ENCODE results near the gene CHRND. TPM values are rescaled to one million over a fixed set of nuclear protein-coding genes. Genes with fewer than 3 reads are reported as not detected.

Gene CHRND
- total and polyA plus RNA-seq, 2 donors = 0.43 to 0.57 TPM

DNA sequence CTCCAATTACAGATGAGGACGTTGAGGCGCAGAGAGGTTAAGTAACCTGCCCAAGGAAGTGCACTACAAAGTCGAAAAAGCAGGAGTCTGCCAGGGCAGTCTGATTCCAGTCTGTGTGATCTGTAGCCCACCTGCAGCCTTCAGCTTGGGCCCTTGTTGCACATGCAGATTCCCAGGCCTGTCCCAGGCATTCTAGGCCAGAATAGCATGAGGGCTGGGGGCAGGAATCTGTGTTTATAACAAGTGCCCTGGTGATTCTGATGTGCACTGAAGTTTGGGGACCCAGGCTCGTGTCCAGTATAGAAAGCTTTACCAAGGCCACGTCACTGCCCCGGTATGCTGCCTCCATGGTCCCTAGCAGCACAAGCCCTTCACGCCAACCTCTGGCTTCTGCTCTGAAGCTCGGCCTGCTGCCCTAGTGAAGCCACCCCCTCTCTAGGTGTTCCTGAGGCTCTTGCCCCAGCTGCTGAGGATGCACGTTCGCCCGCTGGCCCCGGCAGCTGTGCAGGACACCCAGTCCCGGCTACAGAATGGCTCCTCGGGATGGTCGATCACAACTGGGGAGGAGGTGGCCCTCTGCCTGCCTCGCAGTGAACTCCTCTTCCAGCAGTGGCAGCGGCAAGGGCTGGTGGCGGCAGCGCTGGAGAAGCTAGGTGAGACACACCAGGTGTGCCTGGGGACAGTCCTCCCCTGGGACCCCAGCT lies 18.1 kb downstream of the CHRND start:
- H3K4me1 ChIP-seq (ENCODE audit: control insufficient read depth in 2 of 2, insufficient read depth in 2 of 2, low read length in 2 of 2) = peaks cover 0 to 2% of the 10 kb centered on the region in 2 donors
- H3K4me3 ChIP-seq (ENCODE audit: low read length in 2 of 2) = no peak overlapping the region
- no peak for DNase-seq (ENCODE audit: low read depth in 6 of 9, low spot score in 9 of 9)
- WGBS = 98% methylated on average over 19 of the region's 19 CpGs
- peaks cover 0 to 1% of the 10 kb centered on the region in 2 donors for H3K9me3 ChIP-seq (ENCODE audit: control insufficient read depth in 2 of 2, insufficient read depth in 1 of 2, low read length in 1 of 2)
- peaks cover 13 to 18% of the 10 kb centered on the region in 2 donors for H3K36me3 ChIP-seq (ENCODE audit: control insufficient read depth in 2 of 2, insufficient read depth in 2 of 2, low read length in 1 of 2)
- H3K27me3 ChIP-seq (ENCODE audit: control insufficient read depth in 2 of 2, insufficient read depth in 1 of 2, low read length in 1 of 2) = peaks cover 0 to 17% of the 10 kb centered on the region in 2 donors
- H3K27ac ChIP-seq (ENCODE audit: low read depth in 1 of 2, low read length in 1 of 2) = no peak overlapping the region

DNA sequence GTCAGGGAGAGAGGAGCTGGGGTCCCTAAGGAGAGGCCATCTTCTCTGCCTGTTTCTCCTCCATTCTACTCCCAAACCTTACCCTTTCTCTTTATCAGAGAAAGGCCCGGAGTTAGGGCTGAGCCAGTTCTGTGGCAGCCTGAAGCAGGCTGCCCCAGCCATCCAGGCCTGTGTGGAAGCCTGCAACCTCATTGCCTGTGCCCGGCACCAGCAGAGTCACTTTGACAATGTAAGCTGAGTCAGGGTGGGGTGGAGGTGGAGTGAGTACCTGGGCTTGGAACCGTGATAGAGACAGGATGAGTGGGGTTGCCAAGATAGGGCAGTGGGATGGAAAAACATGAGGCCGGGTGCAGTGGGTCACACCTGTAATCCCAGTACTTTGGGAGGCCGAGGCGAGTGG lies 18.7 kb downstream of the CHRND start:
- H3K4me3 ChIP-seq (ENCODE audit: low read length in 2 of 2) = no peak overlapping the region
- whole genome bisulfite sequencing = 95% methylated on average over 6 of the region's 6 CpGs
- no peak for DNase-seq (ENCODE audit: low read depth in 6 of 9, low spot score in 9 of 9)
- peaks cover 0 to 11% of the 10 kb centered on the region in 2 donors for H3K27me3 ChIP-seq (ENCODE audit: control insufficient read depth in 2 of 2, insufficient read depth in 1 of 2, low read length in 1 of 2)
- peaks cover 13 to 18% of the 10 kb centered on the region in 2 donors for H3K36me3 ChIP-seq (ENCODE audit: control insufficient read depth in 2 of 2, insufficient read depth in 2 of 2, low read length in 1 of 2)
- peaks cover 4% of the 10 kb centered on the region in 2 donors for H3K4me1 ChIP-seq (ENCODE audit: control insufficient read depth in 2 of 2, insufficient read depth in 2 of 2, low read length in 2 of 2)
- H3K9me3 ChIP-seq (ENCODE audit: control insufficient read depth in 2 of 2, insufficient read depth in 1 of 2, low read length in 1 of 2) = peaks cover 0 to 1% of the 10 kb centered on the region in 2 donors
- no peak overlapping the region for H3K27ac ChIP-seq (ENCODE audit: low read depth in 1 of 2, low read length in 1 of 2)

- no peak overlapping the region for H3K4me3 ChIP-seq (ENCODE audit: low read length in 2 of 2)
- WGBS = 96% methylated on average over 17 of the region's 17 CpGs
- no peak for DNase-seq (ENCODE audit: low read depth in 6 of 9, low spot score in 9 of 9)
- H3K27ac ChIP-seq (ENCODE audit: low read depth in 1 of 2, low read length in 1 of 2) = no peak overlapping the region
- peaks cover 13 to 18% of the 10 kb centered on the region in 2 donors for H3K36me3 ChIP-seq (ENCODE audit: control insufficient read depth in 2 of 2, insufficient read depth in 2 of 2, low read length in 1 of 2)
- peaks cover 5 to 6% of the 10 kb centered on the region in 2 donors for H3K4me1 ChIP-seq (ENCODE audit: control insufficient read depth in 2 of 2, insufficient read depth in 2 of 2, low read length in 2 of 2)
- H3K27me3 ChIP-seq (ENCODE audit: control insufficient read depth in 2 of 2, insufficient read depth in 1 of 2, low read length in 1 of 2) = peaks cover 0 to 4% of the 10 kb centered on the region in 2 donors
- peaks cover 0 to 1% of the 10 kb centered on the region in 2 donors for H3K9me3 ChIP-seq (ENCODE audit: control insufficient read depth in 2 of 2, insufficient read depth in 1 of 2, low read length in 1 of 2)
Measured at GRCh38 chr2:232545511-232546375, 19.8 kb downstream of the CHRND start.

DNA sequence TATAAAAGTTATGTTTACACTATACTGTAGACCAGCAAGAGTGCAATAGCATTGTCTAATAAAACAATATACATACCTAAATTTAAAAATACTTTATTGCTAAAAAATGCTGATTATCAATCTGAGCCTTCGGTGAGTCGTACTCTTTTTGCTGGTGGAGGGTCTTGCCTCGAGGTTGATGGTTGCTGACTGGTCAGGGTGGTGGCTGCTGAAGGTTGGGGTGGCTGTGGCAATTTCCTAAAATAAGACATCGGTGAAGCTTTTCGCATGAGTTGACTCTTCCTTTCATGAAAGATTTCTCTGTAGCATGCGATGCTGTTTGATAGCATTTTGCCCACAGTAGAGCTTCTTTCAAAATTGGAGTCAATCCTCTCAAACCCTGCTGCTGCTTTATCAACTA lies 22.0 kb downstream of the CHRND start:
- peaks cover 0 to 1% of the 10 kb centered on the region in 2 donors for H3K9me3 ChIP-seq (ENCODE audit: control insufficient read depth in 2 of 2, insufficient read depth in 1 of 2, low read length in 1 of 2)
- H3K27me3 ChIP-seq (ENCODE audit: control insufficient read depth in 2 of 2, insufficient read depth in 1 of 2, low read length in 1 of 2) = no peaks in the 10 kb centered on the region
- no peak for DNase-seq (ENCODE audit: low read depth in 6 of 9, low spot score in 9 of 9)
- no peak overlapping the region for H3K27ac ChIP-seq (ENCODE audit: low read depth in 1 of 2, low read length in 1 of 2)
- peaks cover 8 to 18% of the 10 kb centered on the region in 2 donors for H3K4me1 ChIP-seq (ENCODE audit: control insufficient read depth in 2 of 2, insufficient read depth in 2 of 2, low read length in 2 of 2)
- H3K36me3 ChIP-seq (ENCODE audit: control insufficient read depth in 2 of 2, insufficient read depth in 2 of 2, low read length in 1 of 2) = peaks cover 13 to 20% of the 10 kb centered on the region in 2 donors
- WGBS = 98% methylated on average over 6 of the region's 6 CpGs
- H3K4me3 ChIP-seq (ENCODE audit: low read length in 2 of 2) = no peak overlapping the region

- Histone ChIP-seq H3K27me3 (ENCODE audit: control insufficient read depth in 2 of 2, insufficient read depth in 1 of 2, low read length in 1 of 2) (no peaks in the 10 kb centered on the region), H3K36me3 (ENCODE audit: control insufficient read depth in 2 of 2, insufficient read depth in 2 of 2, low read length in 1 of 2) (peaks cover 10 to 32% of the 10 kb centered on the region in 2 donors), H3K4me3 (ENCODE audit: low read length in 2 of 2) (peak overlapping the region; percentile 93 to 99), H3K9me3 (ENCODE audit: control insufficient read depth in 2 of 2, insufficient read depth in 1 of 2, low read length in 1 of 2) (no peaks in the 10 kb centered on the region), H3K4me1 (ENCODE audit: control insufficient read depth in 2 of 2, insufficient read depth in 2 of 2, low read length in 2 of 2) (peaks cover 13 to 18% of the 10 kb centered on the region in 2 donors), H3K27ac (ENCODE audit: low read depth in 1 of 2, low read length in 1 of 2) (peak overlapping the region; percentile 95 to 99)
- WGBS = 40% methylated on average over 21 of the region's 21 CpGs
- peak in 2 of 9 donors; percentile 3 to 18 for DNase-seq (ENCODE audit: low read depth in 6 of 9, low spot score in 9 of 9)
Measured at GRCh38 chr2:232549655-232550353, 23.8 kb downstream of the CHRND start.

DNA sequence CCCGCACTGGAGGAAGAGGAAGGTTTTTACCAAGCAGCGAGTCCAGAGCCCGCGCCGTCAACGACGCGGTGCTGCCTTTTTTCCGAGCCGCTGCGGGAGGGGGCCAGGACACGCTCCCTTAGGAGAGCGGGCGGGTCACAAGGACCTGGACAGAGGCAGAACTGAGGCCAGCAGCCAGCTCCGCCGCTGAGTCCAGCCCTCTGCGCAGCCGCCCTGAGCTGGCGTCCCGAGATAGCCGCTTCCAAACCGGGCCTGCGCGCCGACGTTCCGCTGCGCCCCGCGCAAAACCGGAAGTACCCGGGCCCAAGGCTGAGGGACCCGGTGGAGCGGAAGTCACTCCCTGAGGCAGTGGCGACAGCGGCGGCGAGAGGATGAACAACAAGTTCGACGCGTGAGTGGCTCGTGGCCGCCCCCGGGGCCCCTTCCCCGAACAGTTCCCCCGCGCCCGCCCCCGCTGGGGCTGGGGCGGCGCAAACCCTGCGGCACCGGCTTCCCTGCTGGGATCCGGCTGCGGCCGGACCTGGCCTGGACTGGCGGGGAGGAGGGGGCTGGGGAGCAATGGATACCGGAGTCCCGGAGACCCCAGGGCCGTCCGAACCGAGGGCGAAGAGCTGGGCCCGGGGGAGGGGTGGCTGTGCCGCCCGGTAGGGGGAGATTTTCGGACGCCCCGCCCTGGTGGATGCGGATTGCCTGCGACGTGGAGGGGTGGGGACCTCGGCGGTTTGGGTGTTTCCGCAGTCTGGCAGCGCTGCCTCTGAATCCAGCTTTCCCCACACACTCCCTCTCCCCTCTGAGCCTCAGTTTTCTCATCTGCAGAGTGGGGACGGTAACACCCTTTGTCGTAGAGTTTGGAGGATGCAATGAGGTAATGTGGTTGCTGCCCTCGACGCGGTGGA lies 24.6 kb downstream of the CHRND start, which contains the start of the genes EIF4E2 and TIGD1:
EIF4E2 (plus strand) TSS at position 336 of the 896 bp plus-strand sequence; CDS start at position 372, 36 bp downstream.
TIGD1 (minus strand) TSS at position 204 of the 896 bp plus-strand sequence. CDS start 675 bp downstream, outside the sequence.
- DNase-seq (ENCODE audit: low read depth in 6 of 9, low spot score in 9 of 9) = peak; percentile 74 to 95 (median 87)
- no peaks in the 10 kb centered on the region for H3K9me3 ChIP-seq (ENCODE audit: control insufficient read depth in 2 of 2, insufficient read depth in 1 of 2, low read length in 1 of 2)
- peak within 1 kb of the TSS; percentile 95 to 99 for H3K27ac ChIP-seq (ENCODE audit: low read depth in 1 of 2, low read length in 1 of 2)
- peak within 1 kb of the TSS; percentile 93 to 99 for H3K4me3 ChIP-seq (ENCODE audit: low read length in 2 of 2)
- peaks cover 10 to 32% of the 10 kb centered on the region in 2 donors for H3K36me3 ChIP-seq (ENCODE audit: control insufficient read depth in 2 of 2, insufficient read depth in 2 of 2, low read length in 1 of 2)
- no peaks in the 10 kb centered on the region for H3K27me3 ChIP-seq (ENCODE audit: control insufficient read depth in 2 of 2, insufficient read depth in 1 of 2, low read length in 1 of 2)
- under 1% methylated on average over 81 of the region's 81 CpGs for WGBS
- H3K4me1 ChIP-seq (ENCODE audit: control insufficient read depth in 2 of 2, insufficient read depth in 2 of 2, low read length in 2 of 2) = peaks cover 13 to 18% of the 10 kb centered on the region in 2 donors

DNA sequence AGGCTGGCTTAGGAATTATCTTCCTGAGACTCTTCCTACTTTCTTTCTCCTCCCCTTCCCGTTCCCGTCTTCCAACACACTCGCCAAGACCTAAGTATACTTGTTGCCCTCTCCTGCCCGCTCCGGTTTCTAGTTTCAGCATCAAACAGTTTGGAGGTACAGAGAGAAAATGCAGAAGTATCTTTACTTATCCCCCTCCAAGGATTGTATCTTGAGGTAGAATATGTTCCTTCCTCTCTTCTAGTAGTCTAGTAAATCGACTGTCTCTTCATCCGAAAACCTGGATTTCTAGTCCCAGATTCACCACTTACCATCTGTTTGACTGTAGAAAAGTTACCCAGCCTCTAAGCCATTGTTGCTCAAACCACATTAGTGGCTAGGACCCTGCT lies 25.3 kb downstream of the CHRND start:
- H3K36me3 ChIP-seq (ENCODE audit: control insufficient read depth in 2 of 2, insufficient read depth in 2 of 2, low read length in 1 of 2) = peaks cover 11 to 27% of the 10 kb centered on the region in 2 donors
- H3K27ac ChIP-seq (ENCODE audit: low read depth in 1 of 2, low read length in 1 of 2) = peak overlapping the region; percentile 62 to 95
- WGBS = 14% methylated on average over 7 of the region's 7 CpGs
- no peaks in the 10 kb centered on the region for H3K9me3 ChIP-seq (ENCODE audit: control insufficient read depth in 2 of 2, insufficient read depth in 1 of 2, low read length in 1 of 2)
- peak overlapping the region; percentile 93 to 99 for H3K4me3 ChIP-seq (ENCODE audit: low read length in 2 of 2)
- DNase-seq (ENCODE audit: low read depth in 6 of 9, low spot score in 9 of 9) = peak in 1 of 9 donors; percentile 18
- H3K27me3 ChIP-seq (ENCODE audit: control insufficient read depth in 2 of 2, insufficient read depth in 1 of 2, low read length in 1 of 2) = no peaks in the 10 kb centered on the region
- peaks cover 13 to 18% of the 10 kb centered on the region in 2 donors for H3K4me1 ChIP-seq (ENCODE audit: control insufficient read depth in 2 of 2, insufficient read depth in 2 of 2, low read length in 2 of 2)

DNA sequence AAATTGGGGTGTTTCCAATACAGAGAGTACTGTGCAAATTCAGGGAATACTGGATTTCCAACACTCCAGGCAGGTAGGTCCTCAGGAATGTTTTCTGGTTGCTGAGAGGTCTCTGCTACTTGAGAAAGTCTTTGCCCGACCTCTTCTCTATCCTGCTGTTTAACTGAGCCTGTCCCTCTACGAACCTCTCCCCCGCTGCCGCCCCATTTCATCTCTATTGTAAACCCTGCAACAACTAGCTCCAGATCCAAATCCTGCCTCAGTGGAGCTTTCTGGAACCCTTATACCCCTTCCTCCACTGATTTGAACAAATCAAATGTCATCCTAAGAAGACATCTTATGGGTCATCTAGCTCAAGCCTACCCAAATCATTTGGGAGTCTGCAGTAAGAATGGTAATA lies 25.8 kb downstream of the CHRND start:
- Histone ChIP-seq H3K4me1 (ENCODE audit: control insufficient read depth in 2 of 2, insufficient read depth in 2 of 2, low read length in 2 of 2) (peaks cover 13 to 18% of the 10 kb centered on the region in 2 donors), H3K9me3 (ENCODE audit: control insufficient read depth in 2 of 2, insufficient read depth in 1 of 2, low read length in 1 of 2) (no peaks in the 10 kb centered on the region), H3K27me3 (ENCODE audit: control insufficient read depth in 2 of 2, insufficient read depth in 1 of 2, low read length in 1 of 2) (no peaks in the 10 kb centered on the region), H3K36me3 (ENCODE audit: control insufficient read depth in 2 of 2, insufficient read depth in 2 of 2, low read length in 1 of 2) (peaks cover 13 to 27% of the 10 kb centered on the region in 2 donors), H3K4me3 (ENCODE audit: low read length in 2 of 2) (peak overlapping the region in 1 of 2 donors; percentile 99), H3K27ac (ENCODE audit: low read depth in 1 of 2, low read length in 1 of 2) (no peak overlapping the region)
- DNase-seq (ENCODE audit: low read depth in 6 of 9, low spot score in 9 of 9) = no peak
- WGBS = 98% methylated on average over 4 of the region's 4 CpGs

Data from thymus (tissue), 11 donors.